ENCODE data around the gene TEP1. TPM values are rescaled to one million over a fixed set of nuclear protein-coding genes. Genes with fewer than 3 reads are reported as not detected.
A peak's percentile ranks its signal among the peaks of the same experiment; 100 is the strongest.

The TEP1 gene
- total RNA-seq, 1 donor from 2014 or later = 32.5 TPM

- DNase-seq (ENCODE audit: low read depth) = no peak
These were observed 16.7 kb upstream of the TEP1 start for GRCh38 chr14:20429801-20430669.

- DNase-seq (ENCODE audit: low read depth) = no peak
These were observed 15.5 kb upstream of the TEP1 start for GRCh38 chr14:20428802-20429201.

- DNase-seq (ENCODE audit: low read depth) = no peak
These were observed 14.7 kb upstream of the TEP1 start for GRCh38 chr14:20428010-20428365.

GRCh38 chr14:20427231-20428009, 14.1 kb upstream of the TEP1 start:
- peak; percentile 81 for DNase-seq (ENCODE audit: low read depth)

GRCh38 chr14:20424851-20425250, 11.6 kb upstream of the TEP1 start:
- DNase-seq (ENCODE audit: low read depth) = no peak

- no peak for DNase-seq (ENCODE audit: low read depth)
These were observed 9.6 kb upstream of the TEP1 start for GRCh38 chr14:20422886-20423285.

- DNase-seq (ENCODE audit: low read depth) = no peak
These were observed 8.0 kb upstream of the TEP1 start for GRCh38 chr14:20421267-20421666.

- no peak for DNase-seq (ENCODE audit: low read depth)
These were observed 6.1 kb upstream of the TEP1 start for GRCh38 chr14:20419419-20419818.

- DNase-seq (ENCODE audit: low read depth) = no peak
These were observed 5.2 kb upstream of the TEP1 start for GRCh38 chr14:20418501-20418909.

GRCh38 chr14:20417250-20418186, 4.2 kb upstream of the TEP1 start:
- DNase-seq (ENCODE audit: low read depth) = no peak

GRCh38 chr14:20416223-20416622, 2.9 kb upstream of the TEP1 start:
- DNase-seq (ENCODE audit: low read depth) = no peak

- peak; percentile 59 for DNase-seq (ENCODE audit: low read depth)
These were observed 2.5 kb upstream of the TEP1 start for GRCh38 chr14:20415782-20416206.

GRCh38 chr14:20413744-20414082, 412 bp upstream of the TEP1 start:
- DNase-seq (ENCODE audit: low read depth) = peak; percentile 28

- DNase-seq (ENCODE audit: low read depth) = peak; percentile 26
These were observed 890 bp downstream of the TEP1 start for GRCh38 chr14:20412411-20412810.

GRCh38 chr14:20409226-20409625, 4.1 kb downstream of the TEP1 start:
- DNase-seq (ENCODE audit: low read depth) = no peak

- DNase-seq (ENCODE audit: low read depth) = no peak
These were observed 9.8 kb downstream of the TEP1 start for GRCh38 chr14:20403521-20403920.

GRCh38 chr14:20400965-20401593, 12.2 kb downstream of the TEP1 start:
- peak; percentile 87 for DNase-seq (ENCODE audit: low read depth)

GRCh38 chr14:20400589-20400964, 12.7 kb downstream of the TEP1 start:
- DNase-seq (ENCODE audit: low read depth) = no peak

GRCh38 chr14:20397511-20397910, 15.8 kb downstream of the TEP1 start:
- no peak for DNase-seq (ENCODE audit: low read depth)

- no peak for DNase-seq (ENCODE audit: low read depth)
These were observed 21.8 kb downstream of the TEP1 start for GRCh38 chr14:20391505-20391904.

GRCh38 chr14:20388159-20388558, 25.1 kb downstream of the TEP1 start:
- DNase-seq (ENCODE audit: low read depth) = no peak

- DNase-seq (ENCODE audit: low read depth) = no peak
These were observed 25.7 kb downstream of the TEP1 start for GRCh38 chr14:20387576-20387975.
